GM12874 (cell line): Measurements from ENCODE around the gene MS4A4E.

Experiments
- CTCF ChIP-seq: IDR thresholded peaks from 2 replicates; pipeline ENCODE4 v1.5.1; 2011; ENCODE audit warnings: low read depth, mild to moderate bottlenecking, control low read depth, low read length, moderate library complexity; ENCODE audit not compliant: insufficient read depth

The MS4A4E gene

GRCh38 chr11:60221181-60221580 is 21.8 kb downstream of the MS4A4E start:
- TF ChIP-seq CTCF = no peak

GRCh38 chr11:60214386-60214785 is 28.6 kb downstream of the MS4A4E start:
- no peak for TF ChIP-seq CTCF

- no peak for TF ChIP-seq CTCF
These were observed 31.7 kb downstream of the MS4A4E start for GRCh38 chr11:60211206-60211605.

- TF ChIP-seq CTCF = no peak
These were observed 33.0 kb downstream of the MS4A4E start for GRCh38 chr11:60209977-60210376.

- no peak for TF ChIP-seq CTCF
These were observed 34.0 kb downstream of the MS4A4E start for GRCh38 chr11:60208951-60209350.

GRCh38 chr11:60208146-60208895 is 34.6 kb downstream of the MS4A4E start:
- TF ChIP-seq CTCF = no peak

GRCh38 chr11:60206616-60207015 is 36.3 kb downstream of the MS4A4E start:
- TF ChIP-seq CTCF = no peak
